OCI-LY1 (cell line): ENCODE measurements around the gene NELL2.

Experiments used
- H2AFZ ChIP-seq: fragments of 200-600 bp; sonication (generic), shearing (Covaris generic); 2 replicates; pipeline ENCODE4 v1.6.0; 2014; ENCODE audit warnings: antibody characterized with exemption, mild to moderate bottlenecking, low read length
- H3F3A ChIP-seq: fragments of 200-600 bp; sonication (generic), shearing (Covaris generic); 2 replicates; pipeline ENCODE4 v1.6.0; 2014; ENCODE audit warnings: mild to moderate bottlenecking, antibody characterized with exemption, low read length, moderate library complexity; ENCODE audit not compliant: insufficient read depth
- H3K27ac ChIP-seq: fragments of 200-600 bp; sonication (generic); 2 replicates; pipeline ENCODE4 v1.5.1; 2014; ENCODE audit warnings: low read length, mixed run types, mild to moderate bottlenecking, low read depth; ENCODE audit not compliant: poor library complexity, severe bottlenecking
- H3K27me3 ChIP-seq: fragments of 200-600 bp; sonication (generic); 2 replicates; pipeline ENCODE4 v1.6.0; 2014; ENCODE audit warnings: antibody characterized with exemption, mild to moderate bottlenecking, low read length, moderate library complexity; ENCODE audit not compliant: insufficient read depth
- H3K36me3 ChIP-seq: fragments of 200-600 bp; sonication (generic); 2 replicates; pipeline ENCODE4 v1.6.1; 2014; ENCODE audit warnings: mild to moderate bottlenecking, antibody characterized with exemption, low read length, moderate library complexity, mixed read lengths; ENCODE audit not compliant: insufficient read depth
- H3K4me1 ChIP-seq: fragments of 200-600 bp; sonication (generic); 2 replicates; pipeline ENCODE4 v1.5.1; 2014; ENCODE audit warnings: mild to moderate bottlenecking, low read length, moderate library complexity; ENCODE audit not compliant: insufficient read depth, severe bottlenecking
- H3K4me2 ChIP-seq: fragments of 200-600 bp; sonication (generic), shearing (Covaris generic); 2 replicates; pipeline ENCODE4 v1.6.1; 2014; ENCODE audit warnings: low read length
- H3K4me3 ChIP-seq: fragments of 200-600 bp; sonication (generic); 2 replicates; pipeline ENCODE4 v1.5.1; 2014; ENCODE audit warnings: low read length, low read depth, mild to moderate bottlenecking, mixed read lengths; ENCODE audit not compliant: poor library complexity, severe bottlenecking
- H3K79me2 ChIP-seq: fragments of 200-600 bp; shearing (Covaris generic); 2 replicates; pipeline ENCODE4 v1.6.1; 2016; ENCODE audit warnings: mixed run types, low read length, mixed read lengths; ENCODE audit not compliant: insufficient read depth
- H3K9ac ChIP-seq: fragments of 200-600 bp; sonication (generic), shearing (Covaris generic); 2 replicates; pipeline ENCODE4 v1.6.1; 2014; ENCODE audit warnings: mild to moderate bottlenecking, low read length, mixed read lengths
- H3K9me2 ChIP-seq: fragments of 200-600 bp; sonication (generic), shearing (Covaris generic); 2 replicates; pipeline ENCODE4 v1.6.1; 2014; ENCODE audit warnings: low read depth, mild to moderate bottlenecking, low read length, mixed read lengths
- H3K9me3 ChIP-seq: fragments of 200-600 bp; shearing (Covaris generic); 2 replicates; pipeline ENCODE4 v1.6.1; 2014; ENCODE audit warnings: low read length, mixed read lengths
- H4K20me1 ChIP-seq: fragments of 200-600 bp; sonication (generic), shearing (Covaris generic); 2 replicates; pipeline ENCODE4 v1.6.0; 2016; ENCODE audit warnings: mild to moderate bottlenecking, low read length; ENCODE audit not compliant: insufficient read depth
- CTCF ChIP-seq: fragments of 200-600 bp; sonication (generic), shearing (Covaris generic); IDR thresholded peaks from 2 replicates; pipeline ENCODE4 v1.5.1; 2017; ENCODE audit warnings: mild to moderate bottlenecking, antibody characterized with exemption, low read length, moderate library complexity, mixed read lengths
- EZH2 ChIP-seq: fragments of 200-600 bp; sonication (generic), shearing (Covaris generic); IDR thresholded peaks from 2 replicates; pipeline ENCODE4 v1.8.0; 2017; ENCODE audit warnings: borderline replicate concordance, mixed run types, mild to moderate bottlenecking, antibody characterized with exemption, low read length, moderate library complexity, mixed read lengths

The NELL2 gene

GRCh38 chr12:44873898-44874297 lies 2.2 kb downstream of the NELL2 start:
- peaks cover 11% of the 10 kb centered on the region for H3K79me2 ChIP-seq
- H4K20me1 ChIP-seq = no peaks in the 10 kb centered on the region
- peak overlapping the region; percentile 12 for H3K27ac ChIP-seq
- peak overlapping the region; percentile 65 for H3K4me2 ChIP-seq
- no peaks in the 10 kb centered on the region for H3F3A ChIP-seq
- peak; percentile 76 for TF ChIP-seq CTCF
- no peak for TF ChIP-seq EZH2
- H3K4me3 ChIP-seq = peak overlapping the region; percentile 66
- H3K9me3 ChIP-seq = no peaks in the 10 kb centered on the region
- H3K27me3 ChIP-seq = no peaks in the 10 kb centered on the region
- peaks cover 8% of the 10 kb centered on the region for H3K36me3 ChIP-seq
- peak overlapping the region; percentile 64; the same call in 1 of the 2 replicates for H3K9ac ChIP-seq
- H2AFZ ChIP-seq = no peak overlapping the region
- no peaks in the 10 kb centered on the region for H3K9me2 ChIP-seq
- peaks cover 23% of the 10 kb centered on the region for H3K4me1 ChIP-seq

GRCh38 chr12:44869503-44869902 lies 6.6 kb downstream of the NELL2 start:
- Histone ChIP-seq H3K79me2 (peaks cover 11% of the 10 kb centered on the region), H3K4me2 (no peak overlapping the region), H3K4me3 (no peak overlapping the region), H3K36me3 (peaks cover 15% of the 10 kb centered on the region), H3F3A (no peaks in the 10 kb centered on the region), H4K20me1 (no peaks in the 10 kb centered on the region), H3K27me3 (no peaks in the 10 kb centered on the region), H3K27ac (no peak overlapping the region), H3K9ac (no peak overlapping the region), H3K4me1 (peaks cover 21% of the 10 kb centered on the region), H3K9me2 (no peaks in the 10 kb centered on the region), H2AFZ (no peak overlapping the region), H3K9me3 (peaks cover 5% of the 10 kb centered on the region; the same call in 1 of the 2 replicates)
- TF ChIP-seq CTCF (no peak), EZH2 (no peak)

- no peak for TF ChIP-seq EZH2
- no peak for TF ChIP-seq CTCF
- no peaks in the 10 kb centered on the region; the same call in 1 of the 2 replicates for H3K79me2 ChIP-seq
- no peak overlapping the region for H2AFZ ChIP-seq
- H3K9ac ChIP-seq = no peak overlapping the region
- H3F3A ChIP-seq = no peaks in the 10 kb centered on the region
- H3K27me3 ChIP-seq = no peaks in the 10 kb centered on the region
- peaks cover 8% of the 10 kb centered on the region for H3K36me3 ChIP-seq
- H3K9me2 ChIP-seq = no peaks in the 10 kb centered on the region
- no peaks in the 10 kb centered on the region for H3K4me1 ChIP-seq
- H3K4me2 ChIP-seq = no peak overlapping the region
- H3K27ac ChIP-seq = no peak overlapping the region
- H4K20me1 ChIP-seq = no peaks in the 10 kb centered on the region
- H3K4me3 ChIP-seq = no peak overlapping the region
- peaks cover 5% of the 10 kb centered on the region; the same call in 1 of the 2 replicates for H3K9me3 ChIP-seq
Observed at GRCh38 chr12:44863867-44864266, 12.2 kb downstream of the NELL2 start.
